ENCODE results near the gene MARK3. TPM values are rescaled to one million over a fixed set of nuclear protein-coding genes. Genes with fewer than 3 reads are reported as not detected.

Gene MARK3
- total and polyA plus RNA-seq, 10 of the 15 experiments (the other 5 are each of a cell fraction or from before 2014, with no cell fraction given), result 10.7 to 75.1 (median 41.4) TPM

- SMC1A ChIA-PET (ENCODE audit: uncharacterized antibody, unreplicated experiment), result interaction anchor here (0.7 kb wide), 1 partner anchor 42 kb away, joined by 4 read pairs; no protein-coding TSS in a partner anchor
- RAD21 ChIA-PET (ENCODE audit: unreplicated experiment), result no interaction called here
- peak overlapping the region; percentile 91 for H3K9ac ChIP-seq (ENCODE audit: control insufficient read depth, insufficient read depth, low read length)
- WGBS (ENCODE audit: insufficient coverage, insufficient replicate concordance, low lambda C conversion rate, missing lambda C conversion rate), result 1% methylated on average over 44 of the region's 44 CpGs
- no peak overlapping the region; the same call in 1 of the 2 replicates for H2AFZ ChIP-seq (ENCODE audit: control insufficient read depth, low read depth, low read length)
- intact Hi-C loops (cut with micrococcal nuclease; ENCODE audit: unreplicated experiment), result loop anchor here (5.0 kb wide), 1 partner anchor 54 kb away; the partner anchor contains the start of gene EIF5
- in situ Hi-C loops (cut with MboI), result no loop called here
- CTCF ChIA-PET, result interaction anchor here (1.1 to 1.7 kb wide), 3 partner anchors 14 to 54 kb away, joined by 3 to 5 read pairs (median 4); no protein-coding TSS in a partner anchor
- peak overlapping the region; percentile 93 for H3K4me2 ChIP-seq (ENCODE audit: control insufficient read depth, insufficient read depth)
- DNase-seq (ENCODE audit: low read depth, low spot score), result no peak
- POLR2A ChIA-PET, result interaction anchor here (0.6 to 0.7 kb wide), 2 partner anchors 39 to 52 kb away, joined by 3 read pairs; partner anchors contain the start of gene EIF5
- no peaks in the 10 kb centered on the region for H3K36me3 ChIP-seq (ENCODE audit: control insufficient read depth in 2 of 2, insufficient read depth in 2 of 2, low read length in 1 of 2)
- peak; percentile 44 for FAIRE-seq
- H3K27ac ChIP-seq (ENCODE audit: control insufficient read depth, insufficient read depth), result peak overlapping the region; percentile 86
- H3K79me2 ChIP-seq (ENCODE audit: control insufficient read depth, insufficient read depth, low read length), result peaks cover 57% of the 10 kb centered on the region
- TSS peak; percentile 63 for BruUV-seq (replicated peaks)
- H3K27me3 ChIP-seq (replicated peaks in 1 of 2; ENCODE audit: control insufficient read depth in 2 of 2, insufficient read depth in 2 of 2, low read length in 1 of 2), result no peaks in the 10 kb centered on the region
- H3K9me3 ChIP-seq (replicated peaks; ENCODE audit: control insufficient read depth, insufficient read depth, low read length), result no peaks in the 10 kb centered on the region
- H3K4me1 ChIP-seq (ENCODE audit: control insufficient read depth, insufficient read depth, low read length), result peaks cover 13% of the 10 kb centered on the region
- H3K4me3 ChIP-seq, result peak overlapping the region; percentile 91
- ATAC-seq, result peak; percentile 19
- peaks cover 2% of the 10 kb centered on the region; the same call in 1 of the 2 replicates for H4K20me1 ChIP-seq (ENCODE audit: control insufficient read depth, insufficient read depth)
- TF ChIP-seq CREM (IDR thresholded peaks at IDR 0.05; ENCODE audit: low read depth), result no peak
- TF ChIP-seq FOXK2 (IDR thresholded peaks at IDR 0.05), result no peak
- TF ChIP-seq MXI1 (IDR thresholded peaks at IDR 0.05; ENCODE audit: low read depth, low read length), result 0 out of 2 replicates have a peak, but pooled peaks have one; percentile 11
- TF ChIP-seq ZNF217 (IDR thresholded peaks at IDR 0.05), result no peak
- no peak for TF ChIP-seq ATF3 (IDR thresholded peaks at IDR 0.05; ENCODE audit: borderline replicate concordance, extremely low read depth, low read depth, low read length)
- TF ChIP-seq SRF (IDR thresholded peaks at IDR 0.05; ENCODE audit: low read depth in 2 of 2, low read length in 2 of 2), result 0 out of 4 replicates have a peak, but pooled peaks of 1 of the 2 experiments have one; percentile 37
- TF ChIP-seq USF1 (IDR thresholded peaks at IDR 0.05; ENCODE audit: borderline replicate concordance, extremely low read length, insufficient read depth, low read depth, low read length), result no peak
- TF ChIP-seq NBN (IDR thresholded peaks at IDR 0.05), result no peak
- TF ChIP-seq EGR1 (IDR thresholded peaks at IDR 0.05; ENCODE audit: borderline replicate concordance in 1 of 2, low read depth in 2 of 2, low read length in 2 of 2), result no peak
- TF ChIP-seq POLR2AphosphoS2 (IDR thresholded peaks at IDR 0.05; ENCODE audit: low read depth, low read length), result no peak
- TF ChIP-seq ZBTB40 (IDR thresholded peaks at IDR 0.05; ENCODE audit: borderline replicate concordance), result no peak
- no peak for TF ChIP-seq SPI1 (IDR thresholded peaks at IDR 0.05; ENCODE audit: borderline replicate concordance, insufficient read depth, low read depth, low read length)
- no peak for TF ChIP-seq SUPT20H (IDR thresholded peaks at IDR 0.05; ENCODE audit: borderline replicate concordance, control insufficient read depth, low read depth, low read length)
- TF ChIP-seq ZZZ3 (IDR thresholded peaks at IDR 0.05; ENCODE audit: control insufficient read depth, insufficient read length, low read depth), result no peak
- TF ChIP-seq EP300 (IDR thresholded peaks at IDR 0.05; ENCODE audit: borderline replicate concordance in 1 of 2, control insufficient read depth in 1 of 2, low read depth in 2 of 2, low read length in 2 of 2), result no peak
- no peak; the same call in 1 of the 2 replicates for TF ChIP-seq NR2F1 (conservative IDR thresholded peaks at IDR 0.05)
- TF ChIP-seq LARP7 (IDR thresholded peaks at IDR 0.05), result no peak; the same call in 1 of the 2 replicates
Measured at GRCh38 chr14:103385929-103386712, 906 bp downstream of the MARK3 start.

Data from GM12878 (cell line).